ENCODE results near the gene CPLANE1. TPM values are rescaled to one million over a fixed set of nuclear protein-coding genes. Genes with fewer than 3 reads are reported as not detected.
A peak's percentile ranks its signal among the peaks of the same experiment; 100 is the strongest.
"Not testable (repeated sequence)": the region's sequence is repeated elsewhere in the genome, so short reads cannot be mapped to it uniquely, and the experiment has no call there.

The CPLANE1 gene
- total RNA-seq (10 to 100 TPM in 7 of 9 donors, 1 to 10 TPM in 2; 7.4 to 29.7 (median 15.2) TPM), polyA plus RNA-seq (10 to 100 TPM in 2 of 3 donors, 1 to 10 TPM in 1; 3.8 to 11.9 (median 10.4) TPM)
- long read RNA-seq, donor 1, partial matches to known transcripts: 6 of 6 reads
- long read RNA-seq, donor 1, other reads (novel, unspliced or antisense): 0 of 6 reads
- long read RNA-seq, donor 2: 0 reads
- long read RNA-seq, donor 3: 0 reads
- long read RNA-seq, donor 4, partial matches to known transcripts: 4 of 4 reads
- long read RNA-seq, donor 4, other reads (novel, unspliced or antisense): 0 of 4 reads
- long read RNA-seq, donor 5, partial matches to known transcripts: 1 of 4 reads
- long read RNA-seq, donor 5, other reads (novel, unspliced or antisense): 3 of 4 reads
- long read RNA-seq, donor 6, partial matches to known transcripts: 2 of 3 reads
- long read RNA-seq, donor 6, other reads (novel, unspliced or antisense): 1 of 3 reads
- long read RNA-seq, donor 7, partial matches to known transcripts: 0 of 1 reads
- long read RNA-seq, donor 7, other reads (novel, unspliced or antisense): 0 of 1 reads
- long read RNA-seq, donor 8: 0 reads
- long read RNA-seq, donor 9: 0 reads
- long read RNA-seq, donor 10: 0 reads

DNA sequence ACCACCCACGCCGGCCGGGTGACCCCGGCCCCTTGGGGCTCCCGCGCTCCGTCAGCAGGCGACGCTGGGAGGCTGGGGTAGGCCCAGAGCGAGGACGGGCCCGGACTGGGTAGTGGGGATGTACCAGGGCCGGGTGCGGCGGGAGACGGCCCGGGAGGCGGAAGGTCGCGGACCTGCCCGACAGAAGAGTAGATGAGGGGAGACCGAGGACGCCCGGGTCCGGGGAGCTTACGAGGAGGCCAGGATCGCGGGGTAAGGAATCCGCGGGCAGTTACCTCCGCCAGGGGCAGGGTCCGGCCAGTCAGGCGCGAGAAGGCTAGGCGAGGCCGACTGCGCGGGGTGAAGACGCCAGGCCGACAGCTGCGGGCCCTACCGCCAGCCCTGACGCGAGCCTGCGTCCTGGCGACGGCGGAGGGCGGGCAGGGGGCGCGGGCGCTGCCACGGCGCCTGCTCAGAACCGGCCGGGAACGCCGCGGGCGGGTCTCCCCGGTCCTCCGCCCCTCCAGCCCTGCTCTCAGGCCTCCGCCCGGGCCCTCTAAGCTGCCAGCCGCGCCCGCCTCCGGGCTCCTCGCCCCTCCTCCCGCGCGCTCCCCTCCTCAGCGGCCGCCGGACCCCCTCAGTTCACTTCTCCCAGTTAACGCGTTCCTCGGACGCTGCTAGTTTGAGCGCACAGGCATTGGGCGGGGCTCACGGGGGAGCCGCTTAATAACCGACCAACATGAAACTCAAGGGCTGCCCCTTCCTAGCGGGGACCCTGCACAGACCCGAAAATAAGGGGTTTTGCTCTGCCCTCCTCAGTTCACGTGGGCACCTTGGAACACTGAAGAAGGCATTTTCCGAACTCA lies at the start of gene CPLANE1:
CPLANE1 (minus strand) TSS at position 407 of the 845 bp plus-strand sequence. CDS start 1,678 bp downstream, outside the sequence.
- WGBS, 4 donors: 0 to 2% (median 1%) methylated on average over 22 to 84 of the region's 88 CpGs

DNA sequence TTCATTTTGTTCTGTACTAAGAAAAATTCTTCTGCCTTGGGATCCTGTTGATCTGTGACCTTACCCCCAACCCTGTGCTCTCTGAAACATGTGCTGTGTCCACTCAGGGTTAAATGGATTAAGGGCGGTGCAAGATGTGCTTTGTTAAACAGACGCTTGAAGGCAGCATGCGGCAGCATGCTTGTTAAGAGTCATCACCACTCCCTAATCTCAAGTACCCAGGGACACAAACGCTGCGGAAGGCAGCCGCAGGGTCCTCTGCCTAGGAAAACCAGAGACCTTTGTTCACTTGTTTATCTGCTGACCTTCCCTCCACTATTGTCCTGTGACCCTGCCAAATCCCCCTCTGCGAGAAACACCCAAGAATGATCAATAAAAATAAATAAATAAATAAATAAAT lies 47.1 kb upstream of the CPLANE1 start:
- H3K27me3 ChIP-seq; DNase-seq; H3K27ac ChIP-seq; H3K4me1 ChIP-seq (replicated peaks in 1 of 2); H3K4me3 ChIP-seq; intact Hi-C loops (cut with DNase I); H3K9me3 ChIP-seq (replicated peaks in 1 of 3): not testable (repeated sequence)
- H3K36me3 ChIP-seq (replicated peaks in 1 of 2): peaks cover 0 to 41% of the 10 kb centered on the region in 2 donors
- WGBS, 4 donors: 93 to 98% (median 96%) methylated on average over 7 of the region's 7 CpGs

More for the DNA sequence above, at the start of gene CPLANE1:
- no peaks in the 10 kb centered on the region for H3K27me3 ChIP-seq
- peak; percentile 83 to 89 for TF ChIP-seq POLR2A (IDR thresholded peaks at IDR 0.05)
- TF ChIP-seq, protein P1, sequence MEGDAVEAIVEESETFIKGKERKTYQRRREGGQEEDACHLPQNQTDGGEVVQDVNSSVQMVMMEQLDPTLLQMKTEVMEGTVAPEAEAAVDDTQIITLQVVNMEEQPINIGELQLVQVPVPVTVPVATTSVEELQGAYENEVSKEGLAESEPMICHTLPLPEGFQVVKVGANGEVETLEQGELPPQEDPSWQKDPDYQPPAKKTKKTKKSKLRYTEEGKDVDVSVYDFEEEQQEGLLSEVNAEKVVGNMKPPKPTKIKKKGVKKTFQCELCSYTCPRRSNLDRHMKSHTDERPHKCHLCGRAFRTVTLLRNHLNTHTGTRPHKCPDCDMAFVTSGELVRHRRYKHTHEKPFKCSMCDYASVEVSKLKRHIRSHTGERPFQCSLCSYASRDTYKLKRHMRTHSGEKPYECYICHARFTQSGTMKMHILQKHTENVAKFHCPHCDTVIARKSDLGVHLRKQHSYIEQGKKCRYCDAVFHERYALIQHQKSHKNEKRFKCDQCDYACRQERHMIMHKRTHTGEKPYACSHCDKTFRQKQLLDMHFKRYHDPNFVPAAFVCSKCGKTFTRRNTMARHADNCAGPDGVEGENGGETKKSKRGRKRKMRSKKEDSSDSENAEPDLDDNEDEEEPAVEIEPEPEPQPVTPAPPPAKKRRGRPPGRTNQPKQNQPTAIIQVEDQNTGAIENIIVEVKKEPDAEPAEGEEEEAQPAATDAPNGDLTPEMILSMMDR (IDR thresholded peaks at IDR 0.05): peak in 2 of 6 experiments; percentile 1 to 14
- intact Hi-C loops (cut with DNase I): no loop called here
- peak; percentile 75 to 86 (median 81) for DNase-seq
- no peaks in the 10 kb centered on the region for H3K9me3 ChIP-seq (replicated peaks in 1 of 3)
- no peaks in the 10 kb centered on the region for H3K36me3 ChIP-seq (replicated peaks in 1 of 2)
- H3K4me1 ChIP-seq (replicated peaks in 1 of 2): peaks cover 11 to 26% of the 10 kb centered on the region in 2 donors
- H3K4me3 ChIP-seq: peak within 1 kb of the TSS; percentile 53 to 74 (median 62)
- H3K27ac ChIP-seq: peak within 1 kb of the TSS; percentile 63 to 94 (median 90)

DNA sequence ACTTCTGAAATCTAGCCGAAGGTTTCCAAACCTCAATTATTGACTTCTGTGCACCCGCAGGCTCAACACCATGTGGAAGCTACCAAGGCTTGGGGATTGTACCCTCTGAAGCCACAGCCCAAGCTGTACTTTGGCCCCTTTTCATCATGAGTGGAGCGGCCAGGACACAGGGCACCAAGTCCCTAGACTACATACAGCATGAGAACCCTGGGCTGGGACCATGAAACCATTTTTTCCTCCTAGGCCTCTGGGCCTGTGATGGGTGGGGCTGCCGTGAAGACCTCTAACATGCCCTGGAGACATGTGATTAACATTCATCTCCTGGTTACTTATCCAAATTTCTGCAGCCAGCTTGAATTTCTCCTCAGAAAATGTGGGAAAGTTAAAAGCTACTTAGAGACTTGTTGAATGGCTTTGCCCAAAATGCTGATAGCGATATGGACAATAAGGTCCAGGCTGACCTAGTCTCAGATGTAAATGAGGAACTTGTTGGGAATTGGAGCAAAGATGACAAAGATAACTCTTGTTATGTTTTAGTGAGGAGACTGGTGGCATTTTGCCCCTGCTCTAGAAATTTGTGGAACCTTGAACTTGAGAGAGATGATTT lies 34.1 kb upstream of the CPLANE1 start:
- no peaks in the 10 kb centered on the region for H3K27me3 ChIP-seq
- WGBS, 4 donors: 68 to 95% (median 92%) methylated on average over 4 to 5 of the region's 5 CpGs
- intact Hi-C loops (cut with DNase I): no loop called here
- TF ChIP-seq, protein P1 (IDR thresholded peaks at IDR 0.05): no peak
- TF ChIP-seq POLR2A (IDR thresholded peaks at IDR 0.05): no peak
- H3K9me3 ChIP-seq (replicated peaks in 1 of 3): no peaks in the 10 kb centered on the region
- no peaks in the 10 kb centered on the region for H3K4me1 ChIP-seq (replicated peaks in 1 of 2)
- no peak overlapping the region for H3K4me3 ChIP-seq
- H3K27ac ChIP-seq: no peak overlapping the region
- H3K36me3 ChIP-seq (replicated peaks in 1 of 2): no peaks in the 10 kb centered on the region
- DNase-seq: no peak

DNA sequence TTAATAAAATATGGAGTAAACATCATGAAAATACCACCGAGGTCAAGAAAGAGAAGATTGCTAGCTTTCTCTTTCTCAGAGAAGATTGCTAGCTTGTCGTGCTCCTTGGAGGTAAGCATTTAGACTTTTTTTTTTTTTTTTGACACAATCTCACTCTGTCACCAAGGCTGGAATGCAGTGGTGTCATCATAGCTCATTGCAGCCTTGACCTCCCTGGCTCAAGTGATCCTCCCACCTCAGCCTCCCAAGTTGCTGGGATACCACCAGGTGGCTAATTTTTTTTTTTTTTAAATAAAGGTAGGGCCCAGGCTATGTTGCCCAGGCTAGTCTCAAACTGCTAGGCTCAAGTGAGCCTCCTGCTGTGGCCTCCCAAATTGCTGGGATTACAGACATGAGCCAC lies 26.3 kb upstream of the CPLANE1 start:
- DNase-seq: peak in 1 of 7 donors; percentile 3

More for the DNA sequence above, 26.3 kb upstream of the CPLANE1 start:
- no peaks in the 10 kb centered on the region for H3K4me1 ChIP-seq (replicated peaks in 1 of 2)
- H3K36me3 ChIP-seq (replicated peaks in 1 of 2): no peaks in the 10 kb centered on the region
- no peak overlapping the region for H3K27ac ChIP-seq
- TF ChIP-seq POLR2A (IDR thresholded peaks at IDR 0.05): no peak
- TF ChIP-seq, protein P1 (IDR thresholded peaks at IDR 0.05): no peak
- no peaks in the 10 kb centered on the region for H3K27me3 ChIP-seq
- intact Hi-C loops (cut with DNase I): no loop called here
- WGBS, 4 donors: 64 to 79% (median 69%) methylated on average over 2 of the region's 2 CpGs
- H3K9me3 ChIP-seq (replicated peaks in 1 of 3): no peaks in the 10 kb centered on the region
- H3K4me3 ChIP-seq: no peak overlapping the region

All from adrenal gland (tissue), 19 donors.